ENCODE data around the gene TBL1X.

The TBL1X gene

DNA sequence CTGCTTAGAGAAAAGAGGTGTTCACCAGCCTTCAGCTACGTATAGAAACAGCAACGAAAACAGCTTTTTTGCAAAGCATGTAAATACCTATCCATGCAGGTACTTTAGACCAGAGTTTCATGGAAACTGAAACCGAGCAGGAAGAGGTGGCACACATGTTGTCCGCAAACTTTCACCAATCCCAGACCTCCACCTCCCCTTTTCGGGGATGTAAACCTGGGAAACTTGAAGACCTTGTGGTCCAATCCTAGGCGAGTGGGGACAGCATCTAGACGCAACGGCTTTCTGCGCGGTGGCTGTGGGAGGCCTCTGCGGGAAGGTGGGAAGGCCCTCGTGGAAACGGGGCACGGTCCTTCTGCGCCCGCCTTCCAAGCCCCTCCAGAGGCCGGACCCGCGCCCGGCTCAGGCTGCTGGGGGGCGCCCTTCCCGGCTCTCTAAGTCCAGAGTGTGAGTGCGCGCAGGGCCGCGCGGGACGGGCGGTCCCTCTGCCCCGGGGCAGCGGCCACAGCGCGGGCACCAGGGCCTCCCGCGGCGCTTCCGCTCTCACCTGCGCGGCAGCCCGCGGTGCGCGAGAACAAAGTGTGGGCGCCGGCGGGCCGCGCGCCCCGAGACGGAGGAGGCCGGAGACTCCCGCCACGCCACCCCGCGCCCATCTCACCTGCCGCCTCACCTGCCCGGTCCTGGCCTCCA is 320.5 kb downstream of the TBL1X start:
- DNase-seq = no peak

DNA sequence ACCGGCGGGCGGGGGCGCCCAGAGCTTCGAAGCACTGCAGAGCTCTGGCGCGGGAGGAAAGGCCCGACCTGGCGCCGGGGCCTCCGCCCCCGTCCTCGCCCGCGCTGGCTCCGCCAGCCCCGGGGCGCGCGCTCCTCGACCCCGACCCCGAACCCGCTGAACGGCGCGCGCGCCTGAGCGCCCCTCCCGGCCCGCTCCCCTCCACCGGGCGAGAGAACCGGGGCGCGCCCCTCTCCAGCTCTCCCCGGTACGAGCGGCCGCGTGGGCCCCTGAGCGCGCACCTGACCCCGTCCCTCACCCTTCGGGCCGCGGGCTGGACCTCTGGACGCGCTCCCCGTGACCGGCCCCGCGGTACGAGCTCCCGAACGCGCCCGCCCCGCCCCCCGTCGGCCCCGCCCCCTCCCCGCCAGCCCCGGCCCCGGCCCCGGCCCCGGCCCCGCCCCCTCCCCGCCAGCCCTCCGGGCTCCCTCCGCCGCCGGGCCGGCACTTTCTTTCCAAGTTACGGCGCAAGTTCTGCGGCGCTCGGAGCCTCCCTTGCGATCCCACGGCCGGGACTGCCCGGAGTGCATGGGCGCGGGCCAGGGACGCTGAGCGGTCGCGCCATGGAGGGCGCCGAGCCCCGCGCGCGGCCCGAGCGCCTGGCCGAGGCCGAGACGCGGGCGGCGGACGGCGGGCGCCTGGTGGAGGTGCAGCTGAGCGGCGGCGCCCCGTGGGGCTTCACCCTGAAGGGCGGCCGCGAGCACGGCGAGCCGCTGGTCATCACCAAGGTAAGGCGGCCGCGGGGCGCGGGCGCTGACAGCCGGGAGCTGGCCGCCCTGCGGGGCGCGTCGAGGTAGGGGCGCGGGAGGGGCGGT is 321.3 kb downstream of the TBL1X start, which contains the start of gene SHROOM2:
Gene SHROOM2 (plus strand): TSS at position 486 of the 854 bp plus-strand sequence. CDS start 117 bp downstream, at position 603.
- DNase-seq = no peak

DNA sequence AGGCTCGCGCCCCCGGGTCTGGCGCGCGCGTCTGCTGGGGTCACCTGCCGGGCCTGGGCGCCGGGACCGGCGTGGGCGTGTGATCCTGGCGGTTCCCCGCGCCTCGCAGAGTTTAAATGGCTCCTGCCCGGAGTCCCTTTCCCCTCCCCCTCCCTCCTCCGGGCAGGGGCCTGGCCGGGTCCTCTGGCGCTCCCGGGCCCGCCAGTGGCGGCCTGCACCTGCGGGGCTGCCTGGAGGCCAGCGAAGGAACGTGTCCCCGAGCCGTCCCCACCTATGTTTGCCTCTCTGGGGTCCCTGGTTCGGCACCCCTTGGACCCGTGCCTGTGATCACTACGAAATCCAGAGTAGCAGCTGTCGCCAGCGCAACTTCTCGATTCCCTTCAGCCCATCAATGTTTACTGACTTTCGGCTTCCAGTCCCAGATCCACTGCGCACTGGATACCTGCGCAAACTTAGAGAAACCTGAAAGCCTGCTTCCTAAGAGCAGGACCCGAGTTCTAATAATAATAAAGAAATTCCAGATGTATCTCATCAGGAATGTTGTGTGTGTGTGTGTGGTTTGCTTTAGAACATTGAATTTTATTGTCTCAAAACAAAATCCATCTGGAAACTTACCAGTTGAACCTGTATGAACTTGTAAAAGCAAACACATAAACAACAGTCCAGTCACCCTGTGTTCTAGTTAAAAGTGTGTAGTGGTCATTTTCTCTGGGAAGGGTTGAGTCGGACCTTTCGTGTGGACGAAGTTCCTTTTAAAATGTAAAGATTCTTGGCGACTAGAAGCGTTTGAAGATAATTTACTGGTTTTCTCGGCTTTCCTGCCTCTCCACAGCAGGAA is 322.2 kb downstream of the TBL1X start:
- DNase-seq = no peak

DNA sequence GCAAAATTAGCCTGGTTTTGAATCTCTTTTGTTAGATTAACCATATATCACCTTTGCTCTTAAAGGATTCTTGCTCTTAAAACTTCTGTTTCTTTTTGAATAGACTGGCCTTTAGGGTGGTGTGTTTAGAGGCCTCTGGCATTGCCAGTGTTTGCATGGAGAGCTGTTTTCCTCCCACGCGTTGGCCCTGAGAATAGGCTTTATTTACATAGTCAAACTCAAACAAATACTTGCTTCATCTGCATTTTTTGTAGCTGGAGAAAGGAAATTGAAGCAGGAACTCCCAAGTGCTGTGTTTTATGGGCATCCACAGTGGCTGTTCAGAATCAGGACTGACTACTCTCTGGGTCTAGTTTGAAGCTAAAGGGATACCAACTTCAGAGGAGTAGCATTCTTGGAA is 324.1 kb downstream of the TBL1X start:
- DNase-seq = no peak

DNA sequence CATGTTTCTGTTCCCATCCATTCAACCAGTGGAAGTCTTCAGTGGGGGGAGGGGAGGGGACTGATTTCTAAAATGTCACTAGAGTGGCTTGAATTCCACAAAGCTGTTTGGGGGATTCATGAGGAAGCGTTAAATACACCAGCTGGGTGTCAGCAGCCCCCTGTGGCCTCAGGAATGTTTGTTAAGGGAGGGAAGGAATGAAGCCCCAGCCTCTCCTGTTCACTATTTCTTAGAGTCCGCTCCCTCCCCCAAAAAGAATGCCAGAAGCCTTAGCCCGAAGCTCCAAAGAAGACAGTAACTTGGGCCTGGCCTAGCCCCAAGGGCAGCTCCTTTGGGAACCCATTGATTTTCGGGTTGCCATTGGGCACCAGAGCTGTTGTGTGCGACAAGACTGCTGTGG is 324.7 kb downstream of the TBL1X start:
- no peak for DNase-seq

All from NCI-H1092 (cell line).